ENCODE data around the gene LY6G6F. TPM values are rescaled to one million over a fixed set of nuclear protein-coding genes. Genes with fewer than 3 reads are reported as not detected.

The LY6G6F gene
- total RNA-seq, 2 donors from 2014 or later = not detected

- DNase-seq (ENCODE audit: low spot score in 2 of 2) (peak; percentile 96 to 99), ATAC-seq (peak; percentile 83 to 87)
- Mint-ChIP-seq H3K9me3 (no peaks in the 10 kb centered on the region), H3K36me3 (peaks cover 37 to 59% of the 10 kb centered on the region in 2 donors), H3K27ac (peak within 1 kb of the TSS; percentile 95 to 98)
Observed at GRCh38 chr6:31739639-31740396, 33.2 kb downstream of the LY6G6F start, which contains the start of gene MSH5. MSH5 (plus strand) TSS chr6:31740005; CDS start chr6:31740467, 462 bp downstream.

- DNase-seq (ENCODE audit: low spot score in 2 of 2) = no peak
- Mint-ChIP-seq H3K9me3 (no peaks in the 10 kb centered on the region), H3K27ac (peak overlapping the region; percentile 95 to 98), H3K36me3 (peaks cover 29 to 56% of the 10 kb centered on the region in 2 donors)
- no peak for ATAC-seq
Observed at GRCh38 chr6:31740397-31741223, 33.9 kb downstream of the LY6G6F start.

- H3K27ac Mint-ChIP-seq = peak overlapping the region in 1 of 2 donors; percentile 5
- H3K9me3 Mint-ChIP-seq = no peaks in the 10 kb centered on the region
- DNase-seq (ENCODE audit: low spot score in 2 of 2) = no peak
- H3K36me3 Mint-ChIP-seq = peaks cover 17 to 48% of the 10 kb centered on the region in 2 donors
- no peak for ATAC-seq
Observed at GRCh38 chr6:31741815-31742214, 35.1 kb downstream of the LY6G6F start.

- peaks cover 22 to 55% of the 10 kb centered on the region in 2 donors for H3K36me3 Mint-ChIP-seq
- no peak for ATAC-seq
Observed at GRCh38 chr6:31742894-31743293, 36.2 kb downstream of the LY6G6F start.

DNA sequence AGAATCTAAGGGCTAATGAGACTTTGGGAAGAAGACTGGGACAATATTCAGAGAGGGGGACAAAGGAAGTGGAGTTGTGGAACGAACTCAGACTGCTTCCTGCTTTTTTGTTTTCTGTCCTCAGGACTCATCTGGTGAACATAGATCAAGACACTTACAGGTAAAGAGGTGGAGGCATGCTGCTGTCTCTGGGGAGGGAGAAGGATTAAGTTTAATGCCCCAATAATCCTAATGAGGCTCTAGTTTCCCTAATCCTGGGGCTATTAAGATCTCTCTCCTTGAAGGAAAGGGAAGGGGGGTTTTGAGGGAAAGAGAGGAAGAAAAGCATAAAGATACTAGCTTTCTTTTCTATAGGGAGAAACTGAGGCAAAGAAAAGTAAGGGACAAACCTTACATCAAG is 37.8 kb downstream of the LY6G6F start:
- DNase-seq (ENCODE audit: low spot score in 2 of 2) (no peak), ATAC-seq (no peak)
- peaks cover 22 to 58% of the 10 kb centered on the region in 2 donors for H3K36me3 Mint-ChIP-seq
- peak overlapping the region in 1 of 2 donors; percentile 17 for H3K27ac Mint-ChIP-seq
- H3K9me3 Mint-ChIP-seq = no peaks in the 10 kb centered on the region

More at GRCh38 chr6:31742894-31743293, 36.2 kb downstream of the LY6G6F start:
- H3K27ac Mint-ChIP-seq = no peak overlapping the region
- H3K9me3 Mint-ChIP-seq = no peaks in the 10 kb centered on the region
- DNase-seq (ENCODE audit: low spot score in 2 of 2) = no peak

DNA sequence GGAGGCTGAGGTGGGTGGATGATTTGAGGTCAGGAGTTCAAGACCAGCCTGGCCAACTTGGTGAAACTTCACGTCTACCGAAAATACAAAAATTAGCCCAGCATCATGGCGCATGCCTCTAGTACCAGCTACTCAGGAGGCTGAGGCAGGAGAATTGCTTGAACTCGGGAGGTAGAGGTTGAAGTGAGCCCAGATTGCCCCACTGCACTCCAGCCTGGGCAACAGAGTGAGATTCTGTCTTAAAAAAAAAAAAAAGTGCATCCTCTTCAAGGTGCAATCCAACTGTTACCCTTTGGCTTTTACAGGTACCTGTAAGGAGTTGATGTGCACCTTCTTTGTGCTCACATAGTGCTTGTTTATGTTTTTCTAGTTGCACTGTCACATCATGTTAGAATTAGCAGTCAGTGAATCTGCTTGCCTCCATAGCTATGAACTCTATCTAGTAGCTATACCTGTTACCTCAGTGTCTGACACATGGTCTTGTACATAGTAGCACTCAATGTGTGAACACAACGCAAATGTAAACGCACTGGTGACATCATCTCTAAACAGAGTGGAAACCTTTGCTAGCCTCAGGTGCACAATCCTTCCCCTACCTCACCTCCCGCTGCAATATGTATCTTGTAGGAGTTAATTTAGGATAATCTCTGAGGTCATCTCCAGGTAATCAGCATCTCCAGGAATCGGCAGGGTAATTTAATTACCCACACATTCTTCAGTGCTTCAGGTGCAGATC is 42.8 kb downstream of the LY6G6F start:
- Mint-ChIP-seq H3K36me3 (peaks cover 6 to 15% of the 10 kb centered on the region in 2 donors), H3K9me3 (no peaks in the 10 kb centered on the region), H3K27ac (no peak overlapping the region)
- no peak for DNase-seq (ENCODE audit: low spot score in 2 of 2)
- ATAC-seq = no peak

GRCh38 chr6:31750411-31751022 is 43.9 kb downstream of the LY6G6F start:
- no peak overlapping the region for H3K27ac Mint-ChIP-seq
- no peak for DNase-seq (ENCODE audit: low spot score in 2 of 2)
- ATAC-seq = no peak

DNA sequence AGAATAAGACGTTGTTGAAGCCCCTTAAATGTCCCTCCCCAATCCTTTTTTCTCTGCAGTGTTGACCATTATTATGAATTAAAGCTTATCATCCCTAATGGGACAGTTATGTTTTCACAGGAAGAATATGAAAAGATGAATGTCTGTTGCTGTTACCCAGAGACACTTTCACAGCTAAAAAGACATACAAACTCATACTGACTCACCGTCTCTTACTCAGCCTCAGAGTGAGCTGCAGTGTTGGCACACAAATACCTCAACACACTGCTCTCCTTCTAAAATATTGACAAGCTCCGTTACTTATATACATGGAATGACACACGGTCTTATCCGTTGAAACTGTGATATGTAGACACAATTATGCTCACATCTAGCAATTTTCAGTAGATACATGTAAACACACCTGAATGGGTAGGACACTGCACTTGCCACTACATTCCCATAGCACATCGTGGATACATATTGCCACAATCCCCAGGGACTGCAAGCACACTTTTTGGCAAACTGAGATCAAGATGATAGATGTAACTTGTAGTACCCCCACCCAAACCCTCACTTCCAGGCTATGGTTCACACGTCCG is 46.2 kb downstream of the LY6G6F start:
- peak overlapping the region; percentile 28 to 33 for H3K27ac Mint-ChIP-seq
- DNase-seq (ENCODE audit: low spot score in 2 of 2) = no peak
- no peaks in the 10 kb centered on the region for H3K9me3 Mint-ChIP-seq
- no peak for ATAC-seq
- peaks cover 0 to 5% of the 10 kb centered on the region in 2 donors for H3K36me3 Mint-ChIP-seq

More at GRCh38 chr6:31750411-31751022, 43.9 kb downstream of the LY6G6F start:
- Mint-ChIP-seq H3K36me3 (peaks cover 6 to 10% of the 10 kb centered on the region in 2 donors), H3K9me3 (no peaks in the 10 kb centered on the region)

DNA sequence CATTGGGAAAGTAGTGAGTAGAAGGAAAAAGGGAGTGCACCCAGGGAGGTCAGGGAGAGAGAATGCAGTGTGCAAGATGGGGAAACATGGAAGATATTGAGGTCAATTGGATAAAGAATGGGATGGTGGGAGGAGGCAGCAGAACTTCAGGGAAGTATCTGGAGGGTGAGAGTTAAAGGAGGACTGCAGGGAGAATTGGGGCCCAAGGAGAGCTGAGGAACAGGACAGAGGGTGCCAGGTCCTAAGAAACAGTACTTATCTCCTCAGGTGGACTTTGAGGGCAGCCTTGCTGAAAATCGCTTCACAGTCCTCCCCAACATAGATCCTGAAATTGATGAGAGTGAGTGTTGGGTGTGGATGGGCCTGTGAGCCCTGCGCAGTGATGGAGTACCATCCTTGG is 51.6 kb downstream of the LY6G6F start:
- Mint-ChIP-seq H3K27ac (peak overlapping the region in 1 of 2 donors; percentile 78), H3K36me3 (peaks cover 18 to 42% of the 10 kb centered on the region in 2 donors), H3K9me3 (no peaks in the 10 kb centered on the region)
- ATAC-seq (no peak), DNase-seq (ENCODE audit: low spot score in 2 of 2) (no peak)

Other genes starting within 250 kb of the LY6G6F start
- 10 to 100 TPM; 20.3 to 35.2 TPM for gene MICB, start 208.7 kb upstream of the LY6G6F start, total RNA-seq
- not detected for gene MCCD1, start 177.9 kb upstream of the LY6G6F start, total RNA-seq
- gene DDX39B, start 164.9 kb upstream of the LY6G6F start, total RNA-seq = 100 to 1,000 TPM; 569 to 658 TPM
- gene ATP6V1G2, start 160.3 kb upstream of the LY6G6F start, total RNA-seq = 1 to 10 TPM; 4.1 to 7.4 TPM
- gene NFKBIL1, start 159.3 kb upstream of the LY6G6F start, total RNA-seq = 10 to 100 TPM; 19.4 to 39.7 TPM
- 1,000 to 10,000 TPM in 1 of 2 donors, 100 to 1,000 TPM in 1; 266 to 1,366 TPM for gene LTA, start 134.6 kb upstream of the LY6G6F start, total RNA-seq
- gene TNF, start 131.3 kb upstream of the LY6G6F start, total RNA-seq = 100 to 1,000 TPM in 1 of 2 donors, 10 to 100 TPM in 1; 52.0 to 250 TPM
- gene LTB, start 124.4 kb upstream of the LY6G6F start, total RNA-seq = 100 to 1,000 TPM in 1 of 2 donors, 10 to 100 TPM in 1; 89.3 to 294 TPM
- gene LST1, start 120.6 kb upstream of the LY6G6F start, total RNA-seq = 10 to 100 TPM; 18.2 to 21.6 TPM
- gene NCR3, start 113.9 kb upstream of the LY6G6F start, total RNA-seq = 10 to 100 TPM; 12.7 to 17.2 TPM
- gene AIF1, start 91.6 kb upstream of the LY6G6F start, total RNA-seq = 100 to 1,000 TPM in 1 of 2 donors, 10 to 100 TPM in 1; 43.9 to 117 TPM
- 100 to 1,000 TPM; 253 to 336 TPM for gene PRRC2A, start 86.2 kb upstream of the LY6G6F start, total RNA-seq
- gene BAG6, start 54.2 kb upstream of the LY6G6F start, total RNA-seq = 100 to 1,000 TPM; 286 to 303 TPM
- gene APOM, start 51.0 kb upstream of the LY6G6F start, total RNA-seq = 1 to 10 TPM; 2.6 to 2.7 TPM
- 10 to 100 TPM; 15.0 to 16.4 TPM for gene C6orf47, start 46.1 kb upstream of the LY6G6F start, total RNA-seq
- 10 to 100 TPM; 36.2 to 39.0 TPM for gene GPANK1, start 41.9 kb upstream of the LY6G6F start, total RNA-seq
- gene CSNK2B, start 40.8 kb upstream of the LY6G6F start, total RNA-seq = 100 to 1,000 TPM; 242 to 251 TPM
- gene LY6G5B, start 36.9 kb upstream of the LY6G6F start, total RNA-seq = 10 to 100 TPM; 23.4 to 26.5 TPM
- 1 to 10 TPM; 1.8 to 4.1 TPM for gene LY6G5C, start 25.8 kb upstream of the LY6G6F start, total RNA-seq
- 10 to 100 TPM; 33.1 to 46.8 TPM for gene ABHD16A, start 3.5 kb upstream of the LY6G6F start, total RNA-seq
- gene LY6G6D, start 8.5 kb downstream of the LY6G6F start, total RNA-seq = not detected
- gene LY6G6C, start 14.9 kb downstream of the LY6G6F start, total RNA-seq = not detected
- not detected for gene MPIG6B, start 16.5 kb downstream of the LY6G6F start, total RNA-seq
- gene DDAH2, start 22.4 kb downstream of the LY6G6F start, total RNA-seq = 10 to 100 TPM in 1 of 2 donors, 1 to 10 TPM in 1; 6.7 to 42.6 TPM
- 100 to 1,000 TPM; 440 to 455 TPM for gene CLIC1, start 29.7 kb downstream of the LY6G6F start, total RNA-seq
- gene MSH5, start 33.1 kb downstream of the LY6G6F start, total RNA-seq = 100 to 1,000 TPM; 116 to 158 TPM
- gene SAPCD1, start 55.8 kb downstream of the LY6G6F start, total RNA-seq = 10 to 100 TPM; 13.3 to 21.3 TPM
- 1 to 10 TPM in 1 of 2 donors, under 1 TPM in 1; 0.68 to 2.6 TPM for gene VWA7, start 70.5 kb downstream of the LY6G6F start, total RNA-seq
- gene VARS1, start 88.9 kb downstream of the LY6G6F start, total RNA-seq = 100 to 1,000 TPM in 1 of 2 donors, 10 to 100 TPM in 1; 57.7 to 127 TPM
- 100 to 1,000 TPM; 150 to 173 TPM for gene LSM2, start 100.1 kb downstream of the LY6G6F start, total RNA-seq
- 1 to 10 TPM; 2.3 to 2.8 TPM for gene HSPA1L, start 108.4 kb downstream of the LY6G6F start, total RNA-seq
- 10 to 100 TPM; 55.1 to 79.8 TPM for gene HSPA1A, start 108.7 kb downstream of the LY6G6F start, total RNA-seq
- 100 to 1,000 TPM in 1 of 2 donors, 10 to 100 TPM in 1; 53.8 to 171 TPM for gene HSPA1B, start 120.9 kb downstream of the LY6G6F start, total RNA-seq
- gene NEU1, start 156.0 kb downstream of the LY6G6F start, total RNA-seq = 10 to 100 TPM; 18.6 to 48.8 TPM
- under 1 TPM in 1 of 2 donors, not detected in 1; 0.29 TPM for gene SLC44A4, start 172.1 kb downstream of the LY6G6F start, total RNA-seq
- gene EHMT2, start 190.8 kb downstream of the LY6G6F start, total RNA-seq = 10 to 100 TPM; 40.1 to 58.5 TPM
- 1 to 10 TPM; 1.3 to 2.4 TPM for gene ZBTB12, start 195.2 kb downstream of the LY6G6F start, total RNA-seq
- gene C2, start 220.9 kb downstream of the LY6G6F start, total RNA-seq = 1 to 10 TPM in 1 of 2 donors, under 1 TPM in 1; 0.53 to 5.2 TPM
- gene CFB, start 239.2 kb downstream of the LY6G6F start, total RNA-seq = 1 to 10 TPM; 1.9 to 3.6 TPM